B cell (primary cell): Measurements from ENCODE around the gene RPSA. TPM values are rescaled to one million over a fixed set of nuclear protein-coding genes. Genes with fewer than 3 reads are reported as not detected.

ENCODE experiments used
- ATAC-seq: fragments of 200-7000 bp; cut with Tn5 transposase; one replicate; pipeline ENCODE4 v1.10.0; 2021; ENCODE audit warnings: low read depth, mild to moderate bottlenecking, moderate number of reproducible peaks, moderate library complexity
- CTCF ChIA-PET: fragments of 350-600 bp; sonication (Branson Sonifier 250); formaldehyde crosslinking; loops from one replicate; lab custom pipeline; 2021; ENCODE audit warnings: antibody characterized with exemption, inconsistent platforms; lab: Charles Lee
- POLR2A ChIA-PET: fragments of 350-600 bp; sonication (Branson Sonifier 250); formaldehyde crosslinking; loops from one replicate; lab custom pipeline; 2021; ENCODE audit warnings: antibody characterized with exemption; lab: Charles Lee
- DNase-seq: peaks from one replicate; pipeline ENCODE4 v3.0.0; 2013
- H2AFZ ChIP-seq: 2 replicates; pipeline ENCODE4 v1.6.1; 2012; ENCODE audit warnings: mild to moderate bottlenecking, low read depth, low read length; ENCODE audit not compliant: insufficient read depth, poor library complexity, severe bottlenecking
- H3K27ac ChIP-seq, 2 donors: 1 replicate in 1 of 2; 2 replicates in 1 of 2; pipeline ENCODE4 v1.5.1; 2012 to 2013; ENCODE audit warnings: low read length in 2 of 2, mild to moderate bottlenecking in 2 of 2, moderate library complexity in 1 of 2
- H3K27me3 ChIP-seq, 4 experiments: fragments of 200-600 bp in 1 of 4; sonication (generic) in 1 of 4; replicated peaks in 1 of 4; 1 replicate in 2 of 4; 2 replicates in 2 of 4; pipeline versions ENCODE4 v1.6.1 to v1.7.0; 2013 to 2016; ENCODE audit warnings: low read length in 3 of 4, mild to moderate bottlenecking in 2 of 4, mixed read lengths in 1 of 4, moderate library complexity in 1 of 4; ENCODE audit not compliant: insufficient read depth in 4 of 4, control insufficient read depth in 3 of 4; ENCODE audit errors: control extremely low read depth in 1 of 4
- H3K36me3 ChIP-seq, 2 experiments: replicated peaks in 1 of 2; 1 replicate in 1 of 2; 2 replicates in 1 of 2; pipeline versions ENCODE4 v1.6.1 to v1.7.1; 2013; ENCODE audit warnings: low read length in 1 of 2; ENCODE audit not compliant: insufficient read depth in 2 of 2, control insufficient read depth in 1 of 2; ENCODE audit errors: control extremely low read depth in 1 of 2, extremely low read depth in 1 of 2
- H3K4me1 ChIP-seq, 2 donors: fragments of 200-600 bp in 1 of 2; sonication (generic) in 1 of 2; 1 replicate in 1 of 2; 2 replicates in 1 of 2; pipeline versions ENCODE4 v1.5.1 to v1.6.1; 2013 to 2017; ENCODE audit warnings: low read length in 2 of 2; ENCODE audit not compliant: control insufficient read depth in 2 of 2, insufficient read depth in 2 of 2
- H3K4me2 ChIP-seq: replicated peaks from 2 replicates; pipeline ENCODE3; 2012; ENCODE audit warnings: mild to moderate bottlenecking, low read depth, low read length; ENCODE audit not compliant: poor library complexity, severe bottlenecking
- H3K4me3 ChIP-seq, 5 experiments: fragments of 200-600 bp in 1 of 5; sonication (generic) in 1 of 5; 1 replicate in 3 of 5; 2 replicates in 2 of 5; pipeline versions ENCODE4 v1.5.1 to v1.7.0; 2011 to 2016; ENCODE audit warnings: low read length in 4 of 5, mild to moderate bottlenecking in 4 of 5, low read depth in 2 of 5, control low read depth in 1 of 5, moderate library complexity in 1 of 5; ENCODE audit not compliant: insufficient read depth in 1 of 5; ENCODE audit errors: control extremely low read depth in 1 of 5, extremely low read depth in 1 of 5
- H3K79me2 ChIP-seq: fragments of 200-600 bp; sonication (generic); one replicate; pipeline ENCODE4 v1.6.0; 2016; ENCODE audit warnings: low read length; ENCODE audit not compliant: control insufficient read depth, insufficient read depth
- H3K9ac ChIP-seq: fragments of 200-600 bp; sonication (generic); 2 replicates; pipeline ENCODE4 v1.6.1; 2017; ENCODE audit warnings: mild to moderate bottlenecking, low read length, moderate library complexity
- H3K9me3 ChIP-seq, 3 donors: one replicate each; pipeline versions ENCODE4 v1.6.1 to v1.7.1; 2013; ENCODE audit warnings: low read length in 2 of 3; ENCODE audit not compliant: control insufficient read depth in 2 of 3, insufficient read depth in 1 of 3; ENCODE audit errors: control extremely low read depth in 1 of 3
- H4K20me1 ChIP-seq: 2 replicates; pipeline ENCODE4 v1.6.0; 2012; ENCODE audit warnings: mild to moderate bottlenecking, low read length; ENCODE audit not compliant: insufficient read depth, control insufficient read depth, poor library complexity, severe bottlenecking
- H3K27ac Mint-ChIP-seq: one replicate; pipeline ENCODE4 v1.8.0; 2021; ENCODE audit warnings: mixed read lengths
- H3K27me3 Mint-ChIP-seq: one replicate; pipeline ENCODE4 v1.8.0; 2021; ENCODE audit warnings: mixed read lengths
- H3K4me1 Mint-ChIP-seq: one replicate; pipeline ENCODE4 v1.8.0; 2021; ENCODE audit warnings: mixed read lengths
- H3K4me3 Mint-ChIP-seq: one replicate; pipeline ENCODE4 v1.8.0; 2021; ENCODE audit warnings: mixed read lengths
- H3K9me3 Mint-ChIP-seq: one replicate; pipeline ENCODE4 v1.8.0; 2022; ENCODE audit warnings: mixed read lengths; ENCODE audit not compliant: insufficient read depth
- EZH2 ChIP-seq: IDR thresholded peaks from 2 replicates; pipeline ENCODE4 v1.6.1; 2012; ENCODE audit warnings: borderline replicate concordance, low read depth, mild to moderate bottlenecking, moderate library complexity, low read length; ENCODE audit not compliant: insufficient read depth, poor library complexity, severe bottlenecking
- WGBS: methylation state at CpG from one replicate; pipeline ENCODE4 v1.1.5; 2013; ENCODE audit warnings: missing lambda C conversion rate; ENCODE audit not compliant: insufficient coverage; 5-methylcytosine and 5-hydroxymethylcytosine counted together
- intact Hi-C: fragments of 100-400 bp; cut with micrococcal nuclease; formaldehyde crosslinking; loops from one replicate; pipeline ENCODE4 v1.10.0; 2022
- polyA plus RNA-seq: library from polyadenylated mRNA; depleted of rRNA; stranded (reverse); fragments of >200 nt; gene quantifications from 2 replicates; pipeline ENCODE4 v1.2.3, GENCODE V29; 2012
- total RNA-seq, 2 donors: library from RNA; stranded (reverse); fragments of 120-200 nt in 1 of 2; gene quantifications; 1 replicate in 1 of 2; 2 replicates in 1 of 2; pipeline versions ENCODE4 v1.2.3 to v1.2.4, GENCODE V29; 2013 to 2022
- TF ChIP-seq, protein P1 (sequence below): fragments of 200-600 bp; IDR thresholded peaks from one replicate; pipeline ENCODE4 v1.8.0; 2022; ENCODE audit warnings: antibody characterized with exemption, mild to moderate bottlenecking

Gene RPSA
- total and polyA plus RNA-seq, 2 donors (not counting 1 experiment from before 2014, with no cell fraction given) = 1,460 to 2,522 TPM

- Histone ChIP-seq H3K4me3 (peak overlapping the region; percentile 72 to 97 (median 83)), H3K27me3 (no peaks in the 10 kb centered on the region), H3K9ac (peak overlapping the region; percentile 79), H3K9me3 (no peaks in the 10 kb centered on the region), H3K4me1 (peaks cover 22 to 31% of the 10 kb centered on the region in 2 donors), H2AFZ (peak overlapping the region; percentile 79), H3K4me2 (peak overlapping the region; percentile 80), H3K27ac (peak overlapping the region; percentile 75 to 76), H3K36me3 (peaks cover 6 to 34% of the 10 kb centered on the region in 2 experiments), H3K79me2 (peaks cover 33% of the 10 kb centered on the region), H4K20me1 (peaks cover 35% of the 10 kb centered on the region)
- Mint-ChIP-seq H3K9me3 (no peaks in the 10 kb centered on the region), H3K27ac (peak overlapping the region; percentile 88), H3K27me3 (no peaks in the 10 kb centered on the region), H3K4me1 (peaks cover 32% of the 10 kb centered on the region), H3K4me3 (peak overlapping the region; percentile 89)
- TF ChIP-seq, protein P1, sequence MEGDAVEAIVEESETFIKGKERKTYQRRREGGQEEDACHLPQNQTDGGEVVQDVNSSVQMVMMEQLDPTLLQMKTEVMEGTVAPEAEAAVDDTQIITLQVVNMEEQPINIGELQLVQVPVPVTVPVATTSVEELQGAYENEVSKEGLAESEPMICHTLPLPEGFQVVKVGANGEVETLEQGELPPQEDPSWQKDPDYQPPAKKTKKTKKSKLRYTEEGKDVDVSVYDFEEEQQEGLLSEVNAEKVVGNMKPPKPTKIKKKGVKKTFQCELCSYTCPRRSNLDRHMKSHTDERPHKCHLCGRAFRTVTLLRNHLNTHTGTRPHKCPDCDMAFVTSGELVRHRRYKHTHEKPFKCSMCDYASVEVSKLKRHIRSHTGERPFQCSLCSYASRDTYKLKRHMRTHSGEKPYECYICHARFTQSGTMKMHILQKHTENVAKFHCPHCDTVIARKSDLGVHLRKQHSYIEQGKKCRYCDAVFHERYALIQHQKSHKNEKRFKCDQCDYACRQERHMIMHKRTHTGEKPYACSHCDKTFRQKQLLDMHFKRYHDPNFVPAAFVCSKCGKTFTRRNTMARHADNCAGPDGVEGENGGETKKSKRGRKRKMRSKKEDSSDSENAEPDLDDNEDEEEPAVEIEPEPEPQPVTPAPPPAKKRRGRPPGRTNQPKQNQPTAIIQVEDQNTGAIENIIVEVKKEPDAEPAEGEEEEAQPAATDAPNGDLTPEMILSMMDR = no peak
- TF ChIP-seq EZH2 = no peak
- 67% methylated on average over 3 of the region's 13 CpGs for WGBS
- ChIA-PET POLR2A (interaction anchor here (0.7 to 2.4 kb wide), 3 partner anchors 13 to 42 kb away, joined by 8 to 17 read pairs (median 12); no protein-coding TSS in a partner anchor), CTCF (interaction anchor here (0.7 to 3.1 kb wide), 11 partner anchors 9 to 117 kb away, joined by 3 to 9 read pairs (median 4); no protein-coding TSS in a partner anchor)
- ATAC-seq (no peak), DNase-seq (no peak)
- intact Hi-C loops = loop anchor here (1.0 to 5.0 kb wide), 8 partner anchors 22 to 1269 kb away; partner anchors contain the start of genes ACAA1, EIF1B, EXOG and MYD88
Measured at GRCh38 chr3:39405687-39406367, 693 bp upstream of the RPSA start.

DNA sequence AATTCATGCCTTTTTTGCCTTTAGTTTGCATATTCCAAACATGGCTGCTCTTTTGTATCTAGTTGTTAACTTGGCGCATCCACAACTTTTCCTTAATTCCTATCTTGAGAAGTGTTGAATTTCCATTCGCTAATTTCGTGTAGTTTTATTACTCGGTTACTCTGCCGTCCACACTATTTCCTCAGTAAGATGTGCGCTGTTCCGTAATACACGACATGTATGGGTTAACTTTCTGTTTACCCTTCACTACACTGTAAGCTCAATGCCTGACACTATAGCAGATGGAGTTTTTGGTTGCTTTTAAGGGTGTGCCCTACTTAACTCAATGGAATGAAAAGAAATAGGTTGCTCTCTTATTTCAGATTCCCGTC, 724 bp downstream of the RPSA start:
- no peaks in the 10 kb centered on the region for H3K9me3 Mint-ChIP-seq
- Histone ChIP-seq H3K27me3 (no peaks in the 10 kb centered on the region), H2AFZ (peak overlapping the region; percentile 79), H3K36me3 (peaks cover 6 to 44% of the 10 kb centered on the region in 2 experiments), H3K4me1 (peaks cover 22 to 35% of the 10 kb centered on the region in 2 donors), H3K27ac (peak overlapping the region; percentile 75 to 76), H3K9ac (peak overlapping the region; percentile 79), H3K9me3 (no peaks in the 10 kb centered on the region), H4K20me1 (peaks cover 49% of the 10 kb centered on the region), H3K4me3 (peak overlapping the region; percentile 72 to 97 (median 83)), H3K4me2 (peak overlapping the region; percentile 80), H3K79me2 (peaks cover 33% of the 10 kb centered on the region)
- peaks cover 39% of the 10 kb centered on the region for H3K4me1 Mint-ChIP-seq
- intact Hi-C loops = loop anchor here (2.0 to 5.0 kb wide), 3 partner anchors 42 to 1270 kb away; partner anchors contain the start of genes ACAA1, MYD88 and OXSR1
- POLR2A ChIA-PET = interaction anchor here (1.6 to 2.4 kb wide), 2 partner anchors 20 to 23 kb away, joined by 7 to 17 read pairs; no protein-coding TSS in a partner anchor
- H3K4me3 Mint-ChIP-seq = peak overlapping the region; percentile 89
- no peak for DNase-seq
- no peaks in the 10 kb centered on the region for H3K27me3 Mint-ChIP-seq
- CTCF ChIA-PET = interaction anchor here (0.7 to 3.1 kb wide), 9 partner anchors 21 to 218 kb away, joined by 3 to 9 read pairs (median 4); no protein-coding TSS in a partner anchor
- TF ChIP-seq, protein P1 = no peak
- no peak for TF ChIP-seq EZH2
- ATAC-seq = no peak
- WGBS = no CpG with 5 or more reads among the region's 9 CpGs
- H3K27ac Mint-ChIP-seq = peak overlapping the region; percentile 88
